Left hindlimb (tissue), 1 donor: ENCODE measurements around the gene ADCY9.

ENCODE experiments used
- DNase-seq: peaks from one replicate; pipeline ENCODE4 v3.0.0-alpha.2; 2018

The ADCY9 gene

DNA sequence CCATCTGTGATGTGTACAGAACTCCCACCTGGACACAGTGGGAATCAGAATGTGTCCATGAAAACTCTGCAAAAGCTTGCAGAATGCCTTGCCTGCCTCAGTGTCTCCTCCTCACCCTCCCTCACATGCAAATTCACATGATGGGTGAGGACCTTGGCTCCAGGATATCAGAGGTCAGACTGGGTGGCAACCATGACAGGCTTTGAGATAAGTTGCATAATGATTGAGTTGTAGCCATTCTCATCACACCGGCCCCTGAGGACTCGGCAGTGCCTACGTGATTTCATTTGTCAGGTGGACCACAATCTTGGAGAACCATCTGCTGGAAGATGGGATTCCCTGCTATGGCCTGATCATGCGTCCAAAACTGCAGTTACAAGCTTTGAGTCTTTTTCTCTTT, 3.9 kb upstream of the ADCY9 start:
- DNase-seq = no peak

DNA sequence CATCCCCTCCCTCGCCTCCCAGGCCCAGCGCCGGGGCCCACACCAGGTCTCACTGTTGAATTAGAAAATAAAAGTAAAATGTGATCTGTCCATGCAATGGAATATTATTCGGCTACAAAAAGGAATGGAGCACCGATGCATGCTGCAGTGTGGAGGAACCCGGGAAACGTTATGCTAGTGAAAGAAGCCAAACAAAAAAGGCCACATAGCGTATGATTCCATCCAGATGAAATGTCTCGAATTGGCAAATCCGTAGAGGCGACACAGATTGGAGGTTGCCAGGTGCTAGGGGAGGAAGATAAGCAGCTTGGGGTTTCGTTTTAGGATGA, 972 bp upstream of the ADCY9 start:
- no peak for DNase-seq

DNA sequence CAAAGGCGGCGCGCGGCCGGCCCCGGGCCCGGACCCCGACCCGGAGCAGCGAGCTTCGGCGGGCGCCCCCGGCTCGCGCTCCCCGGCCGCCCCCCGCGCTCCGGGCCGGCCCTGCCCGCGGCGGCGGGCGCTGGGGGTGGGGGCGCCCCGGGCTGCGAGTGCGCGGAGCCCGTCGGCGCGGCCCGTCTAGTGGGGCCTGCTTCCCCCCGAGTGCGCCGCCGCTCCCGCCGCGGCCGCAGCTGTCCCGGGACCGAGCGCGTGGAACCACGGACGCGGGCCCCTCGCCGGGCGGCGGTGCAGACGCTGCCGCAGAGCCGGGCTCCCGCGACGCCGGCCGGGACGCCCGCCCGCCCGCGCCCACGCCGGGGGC, 308 bp downstream of the ADCY9 start:
- no peak for DNase-seq

DNA sequence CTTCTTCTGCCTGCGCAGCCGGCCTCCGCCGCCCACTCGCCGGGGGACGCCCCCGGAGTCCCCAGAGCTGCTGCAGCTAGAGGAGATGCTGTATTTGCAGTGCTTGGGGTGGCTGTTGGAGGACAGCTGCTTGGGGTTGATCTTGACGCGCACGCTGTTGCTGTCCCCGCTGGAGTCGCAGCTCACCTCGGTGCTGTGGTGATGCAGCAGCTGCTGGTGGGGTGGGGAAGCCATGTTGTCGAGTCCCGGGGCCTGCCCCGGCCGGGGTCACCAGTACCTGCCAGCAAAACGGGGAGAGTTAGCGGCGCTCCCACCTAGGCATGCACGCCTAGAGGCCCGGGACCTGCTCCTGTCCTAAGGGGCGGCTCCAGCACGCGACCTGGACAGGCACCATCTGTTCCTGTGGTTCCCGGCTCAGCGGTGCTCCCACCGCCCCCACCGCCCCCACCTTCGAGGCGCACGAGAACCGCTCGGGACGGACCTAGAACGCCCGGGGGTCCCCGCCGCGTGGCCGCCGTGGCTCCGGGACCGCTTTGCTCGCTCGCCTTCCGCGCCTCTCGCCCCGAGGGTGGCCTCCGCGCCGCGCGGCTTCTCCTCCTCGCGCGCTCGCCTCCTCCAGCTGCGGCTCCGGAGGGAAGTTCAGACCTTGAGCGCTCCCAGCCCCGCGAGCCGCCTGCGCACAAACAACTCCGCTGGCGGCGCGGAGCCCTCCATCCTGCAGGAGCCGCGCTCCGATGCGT, 863 bp downstream of the ADCY9 start:
- peak; percentile 68 for DNase-seq

DNA sequence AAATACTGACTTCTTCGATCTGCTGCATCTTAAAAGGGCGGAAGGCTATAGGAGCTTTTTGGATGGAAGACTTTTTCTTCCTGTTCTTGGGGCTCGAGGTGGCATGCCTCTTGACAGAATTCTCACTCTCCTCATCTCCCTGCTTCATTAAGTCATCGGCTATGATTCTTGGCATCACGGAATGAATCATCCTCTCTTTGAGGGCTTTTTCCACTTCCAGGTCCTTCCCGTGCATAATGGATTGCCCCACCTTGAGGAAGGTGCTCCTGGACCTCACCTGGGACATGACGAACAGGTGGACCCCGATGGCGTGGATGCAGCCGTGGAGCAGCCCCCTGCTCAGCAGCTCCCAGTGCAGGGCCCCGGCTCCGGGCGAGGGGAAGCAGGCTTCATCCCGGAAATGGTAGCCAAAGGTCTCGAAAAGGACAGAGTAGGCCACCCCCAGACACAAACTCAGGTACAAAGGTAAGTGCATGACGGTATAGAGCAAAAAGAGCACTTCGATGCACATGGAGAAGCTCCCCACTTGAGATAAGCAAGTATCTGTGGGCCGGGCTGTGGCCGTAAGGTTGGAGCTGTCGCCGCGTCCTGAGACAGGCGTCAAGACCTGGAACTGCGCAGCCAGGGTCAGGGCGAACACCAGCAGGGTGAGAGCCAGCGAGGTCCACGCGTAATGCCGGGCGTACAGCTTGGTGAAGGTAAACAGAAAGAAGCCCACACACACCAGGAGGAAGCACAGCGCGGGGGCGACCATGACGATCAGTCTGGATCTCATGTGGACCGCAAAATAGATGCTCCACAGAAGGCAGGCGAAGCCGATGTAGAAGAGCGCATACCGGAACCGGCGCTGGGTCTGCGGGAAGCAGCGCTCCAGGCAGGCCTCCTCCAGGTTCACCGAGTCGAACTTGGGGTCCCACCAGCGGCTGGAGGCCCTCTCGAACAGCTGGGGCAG, 1.7 kb downstream of the ADCY9 start:
- no peak for DNase-seq

DNA sequence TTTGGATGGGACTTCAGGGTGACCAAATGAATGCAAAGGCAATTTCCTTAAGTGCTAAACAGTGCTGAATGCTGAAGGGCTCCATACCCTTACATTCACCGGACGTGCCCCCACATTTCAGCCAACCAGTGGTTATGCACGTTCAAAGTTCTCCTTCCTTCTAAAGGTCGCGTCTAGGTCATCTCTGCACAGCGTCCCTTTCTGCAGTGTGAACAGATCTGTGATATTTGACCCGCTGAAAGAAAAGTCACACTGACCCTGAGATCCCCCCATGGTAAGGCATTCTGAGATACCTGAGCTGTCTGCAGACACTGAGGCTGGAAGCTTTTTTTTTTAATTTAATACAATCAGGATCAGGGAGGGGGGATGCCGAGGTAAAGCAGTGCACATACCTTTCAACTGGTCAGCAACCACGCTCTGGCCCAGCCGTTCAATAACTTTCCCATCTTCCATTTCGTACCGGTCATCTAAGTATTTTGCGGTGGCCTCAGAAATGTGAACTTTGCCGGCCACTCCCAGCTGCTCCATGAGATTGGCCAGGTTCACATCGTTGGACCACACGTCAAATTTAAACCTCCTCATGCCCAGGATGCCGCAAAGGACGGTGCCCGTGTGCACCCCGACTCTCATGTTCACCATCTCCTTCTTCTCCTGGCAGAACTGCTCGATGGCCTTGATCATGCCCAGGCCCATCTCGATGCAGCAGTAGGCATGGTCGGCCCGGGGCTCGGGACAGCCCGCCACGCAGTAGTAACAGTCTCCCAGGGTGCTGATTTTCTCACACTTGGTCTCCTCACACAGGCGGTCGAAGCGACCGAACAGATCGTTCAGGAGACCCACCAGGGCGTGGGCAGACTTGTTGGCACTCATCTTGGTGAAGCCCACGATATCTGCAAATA, 2.6 kb downstream of the ADCY9 start:
- no peak for DNase-seq

DNA sequence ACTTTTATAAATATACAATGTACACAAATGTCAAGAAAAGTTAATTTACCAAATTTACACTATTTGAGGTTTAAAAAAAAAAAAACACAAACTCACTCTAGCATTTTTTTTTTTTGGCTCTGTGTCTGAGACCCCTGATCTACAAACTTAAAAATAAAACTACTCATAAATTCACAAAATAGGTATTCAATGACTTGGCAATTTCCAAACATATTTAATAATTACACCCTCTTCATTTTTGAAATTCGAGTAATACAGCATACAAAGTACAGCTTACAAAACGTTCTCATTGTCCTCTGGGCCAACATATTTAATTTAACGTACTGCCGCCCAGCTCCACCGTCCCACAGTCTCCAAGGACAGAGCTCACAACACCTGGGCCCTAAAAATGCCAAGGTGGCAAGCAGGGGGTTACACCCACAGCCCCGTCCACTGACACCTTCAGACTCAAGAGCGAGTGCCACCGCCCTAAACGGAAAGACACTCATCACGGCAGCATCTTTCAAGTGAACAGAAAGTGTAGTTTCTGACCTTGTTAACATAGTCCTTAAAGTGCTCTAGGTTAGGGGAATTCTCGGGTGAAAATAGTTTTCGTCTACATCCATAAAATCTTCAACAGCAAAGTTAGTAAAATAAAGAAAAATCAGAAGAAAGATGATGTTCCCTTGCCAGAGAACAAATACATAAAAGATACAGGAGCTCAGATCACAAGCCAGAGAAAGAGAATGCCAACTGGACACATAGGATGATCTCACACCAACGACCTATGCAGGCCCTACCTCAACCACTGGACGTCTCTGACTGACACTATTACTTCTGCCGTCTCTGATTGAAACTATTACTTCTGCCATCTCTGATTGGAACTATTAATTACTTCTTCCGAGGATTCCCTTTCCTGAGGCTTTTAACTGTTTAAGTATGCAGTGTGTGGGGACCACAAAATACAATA, 4.2 kb downstream of the ADCY9 start:
- DNase-seq = no peak

DNA sequence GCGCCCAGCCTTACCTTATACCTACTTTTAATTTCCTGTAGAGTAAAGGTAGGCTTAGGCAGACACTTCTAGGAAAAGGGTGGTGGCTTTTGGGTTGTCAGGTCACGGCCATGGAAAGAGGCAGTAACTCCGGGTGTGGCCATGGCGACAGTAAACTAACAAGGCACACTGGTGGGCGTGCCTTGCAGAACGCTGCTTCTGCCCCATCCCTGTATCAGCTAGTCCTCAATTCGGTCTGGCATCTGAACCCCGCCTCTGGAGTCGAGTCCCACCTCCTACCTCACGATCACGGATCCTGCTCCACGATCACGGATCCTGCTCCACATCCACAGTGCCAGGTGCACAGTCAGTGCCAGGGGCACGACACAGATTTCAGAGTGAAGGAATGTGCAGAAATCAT, 5.6 kb downstream of the ADCY9 start:
- no peak for DNase-seq

DNA sequence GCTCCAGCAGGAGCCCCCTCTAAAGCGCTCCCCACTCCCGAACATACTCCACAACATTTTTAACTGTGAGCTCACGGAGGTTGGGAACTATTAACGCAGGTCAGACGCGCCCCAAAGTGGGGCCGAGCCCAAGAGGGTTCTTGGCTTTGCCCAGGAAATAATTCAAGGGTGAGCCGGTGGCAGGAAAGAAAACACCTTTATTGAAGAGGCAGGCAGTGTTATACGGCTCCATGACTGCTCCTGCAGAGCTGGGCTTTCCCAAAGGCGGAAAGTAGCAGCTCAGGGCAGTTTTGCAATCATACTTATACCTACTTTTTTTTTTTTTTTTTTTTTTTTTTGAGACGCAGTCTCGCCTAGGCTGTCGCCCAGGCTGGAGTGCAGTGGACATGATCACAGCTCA, 6.2 kb downstream of the ADCY9 start:
- DNase-seq = no peak

DNA sequence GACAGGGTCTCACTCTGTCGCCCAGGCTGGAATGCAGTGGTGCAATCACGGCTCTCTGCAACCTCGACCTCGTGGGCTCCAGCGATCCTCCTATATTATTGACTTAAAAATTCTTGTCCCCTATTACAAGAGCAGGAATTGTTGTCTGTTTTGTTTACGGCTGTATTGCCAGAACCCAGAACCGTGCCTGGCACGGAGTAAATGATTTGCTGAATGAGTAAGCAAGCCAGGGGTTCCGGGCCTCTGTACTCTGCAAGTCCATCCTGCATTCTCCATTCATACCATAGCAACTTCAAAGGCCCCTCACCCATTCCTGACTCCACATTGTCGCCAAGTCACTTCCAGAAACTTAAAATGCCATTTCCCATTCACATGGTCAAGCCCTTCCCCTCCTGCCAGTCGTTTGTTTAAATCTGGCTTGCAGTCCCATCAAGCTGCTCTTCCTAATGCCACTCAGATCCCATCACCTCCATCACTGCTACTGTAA, 6.9 kb downstream of the ADCY9 start:
- DNase-seq = no peak

DNA sequence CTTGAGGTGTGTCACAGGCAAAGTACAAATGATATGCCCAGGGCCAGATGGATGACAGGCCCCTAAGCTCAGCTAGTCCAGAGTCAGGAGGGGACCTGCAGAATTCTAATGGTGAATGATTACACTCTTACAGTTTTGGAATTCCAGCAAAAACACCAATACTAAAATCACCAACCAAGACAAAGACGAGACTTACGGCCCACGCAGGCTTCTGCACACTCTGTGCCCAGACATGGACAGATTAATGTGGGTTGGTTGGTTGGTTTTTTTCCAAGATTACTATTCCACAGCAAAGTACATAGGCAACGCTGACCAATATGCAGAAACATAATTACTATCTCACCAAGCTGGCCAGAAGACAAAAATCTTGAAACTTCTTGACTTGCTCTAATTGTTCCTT, 9.7 kb downstream of the ADCY9 start:
- no peak for DNase-seq

DNA sequence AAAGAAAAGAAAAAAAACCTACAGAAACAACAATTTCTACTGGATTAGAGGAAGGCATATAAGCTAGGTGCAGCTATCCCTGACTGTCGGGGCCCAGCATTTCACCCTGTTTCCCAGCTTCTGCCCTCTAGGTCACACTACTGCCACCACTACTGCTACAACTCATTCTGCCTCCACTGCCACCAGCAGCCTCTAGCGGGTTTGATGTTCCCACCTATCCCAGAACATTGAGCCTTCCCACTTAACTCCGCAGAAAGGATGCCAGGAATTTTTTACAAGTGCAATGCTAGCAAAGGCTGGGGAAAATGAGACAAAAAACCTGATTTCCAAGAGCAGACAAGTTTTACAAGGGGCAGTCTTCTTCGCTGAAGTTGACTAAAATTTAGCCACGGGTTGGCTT, 10.4 kb downstream of the ADCY9 start:
- no peak for DNase-seq

DNA sequence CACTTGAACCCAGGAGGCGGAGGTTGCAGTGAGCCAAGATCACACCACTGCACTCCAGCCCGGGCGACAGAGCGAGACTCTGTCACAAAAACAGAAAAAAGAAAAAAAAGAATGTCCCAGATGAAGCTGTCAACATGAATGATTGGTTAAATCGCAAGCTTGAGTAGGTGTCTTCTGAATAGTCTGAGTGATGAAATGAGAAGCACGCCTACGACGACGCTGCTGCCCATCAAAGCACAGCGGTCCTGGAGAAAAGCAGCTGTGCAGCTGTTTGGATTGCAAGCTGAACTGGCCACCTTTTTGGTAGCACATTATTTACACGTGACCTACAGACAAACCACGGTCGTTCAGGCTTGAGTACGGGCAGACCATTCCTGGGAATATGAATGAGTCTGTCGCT, 12.5 kb downstream of the ADCY9 start:
- no peak for DNase-seq

DNA sequence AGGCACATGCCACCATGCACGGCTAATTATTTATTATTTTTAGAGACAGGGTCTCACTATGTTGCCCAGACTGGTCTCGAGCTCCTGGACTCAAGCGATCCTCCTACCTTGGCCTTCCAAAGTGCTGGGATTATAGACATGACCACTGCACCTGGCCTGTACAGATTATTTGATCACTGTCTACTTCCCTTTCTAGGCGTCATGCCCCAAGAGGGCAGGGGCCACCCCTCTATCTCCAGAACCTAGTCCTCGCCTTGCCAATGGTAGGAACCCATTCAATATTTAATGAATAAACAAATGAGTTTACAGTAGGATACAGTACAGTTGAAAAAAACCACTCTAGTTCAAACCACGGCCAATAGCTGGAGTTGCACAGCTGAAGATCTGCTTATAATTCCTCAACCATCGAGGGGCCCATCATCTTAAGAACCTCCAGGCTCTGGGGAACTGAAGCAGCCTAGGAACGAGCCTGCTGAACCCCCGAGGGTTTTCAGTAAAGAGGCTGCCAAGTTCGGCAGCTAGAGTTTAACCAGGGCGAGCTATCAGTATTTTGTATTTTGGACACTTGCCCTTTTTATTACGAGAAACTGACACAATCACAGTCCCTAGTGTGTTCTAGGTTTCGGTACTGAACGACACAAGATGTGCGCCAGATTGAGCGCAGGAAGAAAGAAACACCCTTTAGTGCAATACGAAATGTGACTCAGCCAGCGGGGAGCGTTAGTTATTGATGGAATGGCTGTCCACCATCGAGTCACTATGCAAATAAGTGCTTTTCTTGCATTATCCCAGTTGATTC, 14.6 kb downstream of the ADCY9 start:
- DNase-seq = no peak

DNA sequence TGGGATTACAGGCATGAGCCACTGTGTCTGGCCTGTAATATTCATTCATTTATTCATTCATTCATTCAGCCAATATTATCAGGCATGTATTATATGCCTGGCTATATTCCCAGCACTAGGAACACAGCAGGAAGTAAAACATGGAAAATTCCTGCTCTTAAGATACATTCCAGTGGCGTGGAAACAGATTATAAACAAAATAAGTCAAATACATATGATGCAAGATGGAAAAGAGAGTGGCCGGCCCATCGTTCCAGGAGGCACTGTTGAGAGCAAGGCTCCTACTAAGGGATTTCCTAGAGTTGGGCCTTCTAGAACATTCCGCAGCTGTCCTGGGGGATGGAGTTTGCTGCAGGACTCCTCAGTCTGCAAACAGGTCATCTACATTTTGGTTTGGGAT, 17.7 kb downstream of the ADCY9 start:
- DNase-seq = no peak

DNA sequence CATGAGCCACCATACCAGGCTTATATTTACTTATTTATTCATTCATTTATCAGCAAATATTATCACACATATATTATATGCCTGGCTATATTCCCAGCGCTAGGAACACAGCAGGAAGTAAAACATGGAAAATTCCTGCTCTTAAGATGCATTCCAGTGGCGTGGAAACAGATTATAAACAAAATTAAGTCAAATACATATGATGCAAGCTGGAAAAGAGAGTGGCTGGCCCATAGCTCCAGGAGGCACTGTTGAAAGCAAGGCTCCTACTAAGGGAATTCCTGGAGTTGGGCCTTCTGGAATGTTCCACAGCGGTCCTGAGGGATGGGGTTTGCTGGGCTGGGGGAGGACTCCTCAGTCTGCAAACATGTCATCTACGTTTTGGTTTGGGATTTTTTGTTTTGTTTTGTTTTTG, 18.4 kb downstream of the ADCY9 start:
- no peak for DNase-seq

DNA sequence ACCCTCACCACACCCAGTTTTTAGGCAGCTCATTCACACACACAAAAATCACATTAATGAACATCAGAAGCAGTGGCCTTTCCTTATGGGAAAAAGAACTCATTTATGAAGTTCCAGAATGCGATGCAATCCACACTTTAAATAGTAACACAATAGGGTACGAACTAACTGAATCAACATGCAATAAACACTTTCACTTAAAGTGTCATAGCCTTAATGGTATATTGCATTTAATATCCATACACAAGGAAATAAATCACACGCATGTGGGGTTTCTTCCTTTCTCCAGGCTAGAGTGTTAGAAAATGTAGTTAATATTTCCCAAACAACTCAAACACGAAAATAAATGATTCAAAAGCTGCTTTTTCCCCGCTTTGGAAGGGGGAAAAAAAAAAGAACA, 19.7 kb downstream of the ADCY9 start:
- DNase-seq = no peak

DNA sequence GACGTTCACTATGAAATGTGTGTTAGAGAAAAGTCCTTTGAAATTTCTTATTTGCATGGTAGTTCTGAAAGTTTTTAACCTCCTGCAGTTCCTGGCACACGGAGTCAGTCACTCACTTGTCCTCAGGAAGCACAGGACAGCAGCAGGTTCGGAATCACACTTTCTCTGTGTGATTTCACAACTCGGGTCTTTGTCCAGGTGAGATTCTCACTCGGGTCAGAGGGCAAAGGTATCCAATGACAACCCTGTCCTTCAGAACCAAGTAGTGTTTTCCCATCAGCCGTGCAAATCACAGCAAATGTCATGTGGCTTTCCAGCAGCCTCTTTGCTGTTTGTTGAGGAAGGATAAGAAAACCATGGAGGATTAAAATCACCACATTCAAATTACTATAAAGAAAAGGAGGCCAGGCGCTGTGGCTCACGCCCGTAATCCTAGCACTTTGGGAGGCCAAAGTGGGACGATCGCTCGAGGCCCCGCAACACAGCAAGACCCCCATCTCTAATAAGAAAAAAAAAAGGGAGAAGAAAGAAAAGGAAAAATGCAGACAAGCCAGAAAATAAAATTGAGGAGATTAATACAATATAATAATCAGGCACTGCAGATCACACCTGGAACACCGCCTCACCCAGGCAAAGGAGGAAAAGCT, 22.0 kb downstream of the ADCY9 start:
- DNase-seq = no peak

DNA sequence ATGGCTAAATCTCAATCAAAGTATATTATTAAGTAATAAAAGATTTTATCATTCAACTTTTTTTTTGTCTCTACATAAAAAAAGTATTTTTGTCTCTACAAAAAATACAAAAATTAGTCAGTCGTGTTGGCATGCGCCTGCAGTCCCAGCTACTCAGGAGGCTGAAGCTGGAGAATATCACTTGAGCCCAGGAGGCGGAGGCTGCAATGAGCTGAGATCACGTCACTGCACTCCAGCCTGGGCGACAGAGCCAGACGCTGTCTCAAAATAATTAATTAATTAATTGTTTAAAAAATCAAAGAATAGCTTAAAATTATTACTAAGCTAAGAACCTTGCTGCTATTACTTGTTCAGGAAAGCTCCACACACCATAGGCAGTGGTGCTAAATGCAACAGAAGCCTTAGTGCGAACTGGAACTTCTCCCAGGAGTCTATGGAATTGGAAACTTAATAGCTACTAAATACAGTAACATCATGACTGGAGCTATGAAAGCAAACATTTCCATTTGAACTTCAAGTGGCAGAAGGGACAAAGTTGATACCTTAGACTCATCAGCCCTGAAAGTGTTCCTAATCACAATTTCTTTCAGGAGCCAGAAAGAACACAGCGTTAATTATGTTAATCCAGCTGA, 22.6 kb downstream of the ADCY9 start:
- DNase-seq = no peak
